ENCODE results near the gene INSL6.

- TF ChIP-seq CTCF (IDR thresholded peaks at IDR 0.05; ENCODE audit: insufficient read depth, low read length) (no peak), POLR2AphosphoS5 (IDR thresholded peaks at IDR 0.05; ENCODE audit: low read depth) (no peak)
These were observed 10.0 kb upstream of the INSL6 start for GRCh38 chr9:5195463-5195862.
